WTC11 (cell line): Measurements from ENCODE around the gene SLC30A2.

Experiments
- ATF1 ChIP-seq: sonication (generic); formaldehyde crosslinking; IDR thresholded peaks from 2 replicates; pipeline ENCODE4 v1.8.1; 2023; ENCODE audit warnings: mild to moderate bottlenecking, moderate library complexity, missing genetic modification reagents
- ATF6 ChIP-seq: sonication (generic); formaldehyde crosslinking; IDR thresholded peaks from 2 replicates; pipeline ENCODE4 v1.8.1; 2023; ENCODE audit warnings: mild to moderate bottlenecking, missing genetic modification reagents
- CREB1 ChIP-seq: sonication (generic); formaldehyde crosslinking; IDR thresholded peaks from 2 replicates; pipeline ENCODE4 v1.8.0; 2023; ENCODE audit warnings: mild to moderate bottlenecking, missing genetic modification reagents
- CREM ChIP-seq: sonication (generic); formaldehyde crosslinking; IDR thresholded peaks from 2 replicates; pipeline ENCODE4 v1.8.1; 2022; ENCODE audit warnings: mild to moderate bottlenecking, missing genetic modification reagents, moderate library complexity
- CTCF ChIP-seq: fragments of 200-600 bp; IDR thresholded peaks from 2 replicates; pipeline ENCODE4 v1.8.0; 2022; ENCODE audit warnings: antibody characterized with exemption
- JUN ChIP-seq: sonication (generic); formaldehyde crosslinking; IDR thresholded peaks from 2 replicates; pipeline ENCODE4 v1.8.0; 2023; ENCODE audit warnings: mild to moderate bottlenecking, missing genetic modification reagents
- MAX ChIP-seq: sonication (generic); formaldehyde crosslinking; IDR thresholded peaks from 2 replicates; pipeline ENCODE4 v1.8.0; 2022; ENCODE audit warnings: mild to moderate bottlenecking, missing genetic modification reagents
- NFYB ChIP-seq: sonication (generic); formaldehyde crosslinking; conservative IDR thresholded peaks from 2 replicates; pipeline ENCODE4 v1.8.0; 2022; ENCODE audit warnings: low read depth, missing genetic modification reagents
- NR1H2 ChIP-seq: sonication (generic); formaldehyde crosslinking; IDR thresholded peaks from 2 replicates; pipeline ENCODE4 v1.9.0; 2021; ENCODE audit warnings: mild to moderate bottlenecking, moderate library complexity, missing genetic modification reagents
- TP53 ChIP-seq: sonication (generic); formaldehyde crosslinking; IDR thresholded peaks from 2 replicates; pipeline ENCODE4 v1.8.1; 2023; ENCODE audit warnings: mild to moderate bottlenecking, missing genetic modification reagents
- ZNF423 ChIP-seq: fragments of 250-450 bp; sonication (Bioruptor Pico); IDR thresholded peaks from 2 replicates; pipeline ENCODE4 v2.1.2; 2022; ENCODE audit warnings: mild to moderate bottlenecking, moderate library complexity

GRCh38 chr1:26025517-26025916 is 20.4 kb downstream of the SLC30A2 start:
- no peak for TF ChIP-seq CTCF
- no peak for TF ChIP-seq TP53 (CRISPR knock-in tag)
- no peak for TF ChIP-seq NR1H2
- no peak for TF ChIP-seq JUN (CRISPR knock-in tag)
- TF ChIP-seq CREM (CRISPR knock-in tag) = no peak
- no peak for TF ChIP-seq ATF6 (CRISPR knock-in tag)
- no peak for TF ChIP-seq NFYB (CRISPR knock-in tag)
- no peak for TF ChIP-seq CREB1 (CRISPR knock-in tag)
- no peak for TF ChIP-seq ZNF423 (CRISPR knock-in tag)
- TF ChIP-seq MAX (CRISPR knock-in tag) = no peak
- TF ChIP-seq ATF1 = no peak
